Activated naive CD8-positive, alpha-beta T cell (primary cell): Measurements from ENCODE around the gene PAK5.

Experiments used
- H3K27ac Mint-ChIP-seq: one replicate; pipeline ENCODE4 v1.8.0; 2021; ENCODE audit warnings: mixed read lengths
- H3K27me3 Mint-ChIP-seq: one replicate; pipeline ENCODE4 v1.8.0; 2021; ENCODE audit warnings: mixed read lengths
- H3K36me3 Mint-ChIP-seq: one replicate; pipeline ENCODE4 v1.8.0; 2021; ENCODE audit warnings: mixed read lengths
- H3K4me1 Mint-ChIP-seq: one replicate; pipeline ENCODE4 v1.8.0; 2021; ENCODE audit warnings: low read depth, mixed read lengths
- H3K4me3 Mint-ChIP-seq: one replicate; pipeline ENCODE4 v1.8.0; 2021; ENCODE audit warnings: mild to moderate bottlenecking, mixed read lengths
- H3K9me3 Mint-ChIP-seq: one replicate; pipeline ENCODE4 v1.8.0; 2021; ENCODE audit warnings: low read depth, mixed read lengths

Gene PAK5

GRCh38 chr20:9815632-9816031 lies 23.2 kb downstream of the PAK5 start:
- Mint-ChIP-seq H3K9me3 (no peaks in the 10 kb centered on the region), H3K27ac (no peak overlapping the region), H3K4me3 (no peak overlapping the region), H3K27me3 (no peaks in the 10 kb centered on the region), H3K4me1 (no peaks in the 10 kb centered on the region), H3K36me3 (no peaks in the 10 kb centered on the region)

- H3K27me3 Mint-ChIP-seq = no peaks in the 10 kb centered on the region
- H3K27ac Mint-ChIP-seq = no peak overlapping the region
- no peaks in the 10 kb centered on the region for H3K4me1 Mint-ChIP-seq
- H3K9me3 Mint-ChIP-seq = peaks cover 3% of the 10 kb centered on the region
- H3K36me3 Mint-ChIP-seq = no peaks in the 10 kb centered on the region
- H3K4me3 Mint-ChIP-seq = no peak overlapping the region
Observed at GRCh38 chr20:9810738-9811137, 28.1 kb downstream of the PAK5 start.

- peaks cover 3% of the 10 kb centered on the region for H3K9me3 Mint-ChIP-seq
- H3K4me1 Mint-ChIP-seq = no peaks in the 10 kb centered on the region
- H3K27ac Mint-ChIP-seq = no peak overlapping the region
Observed at GRCh38 chr20:9809271-9809670, 29.6 kb downstream of the PAK5 start.

GRCh38 chr20:9808166-9808565 lies 30.7 kb downstream of the PAK5 start:
- Mint-ChIP-seq H3K9me3 (peaks cover 3% of the 10 kb centered on the region), H3K4me1 (no peaks in the 10 kb centered on the region), H3K4me3 (no peak overlapping the region), H3K36me3 (no peaks in the 10 kb centered on the region), H3K27me3 (no peaks in the 10 kb centered on the region), H3K27ac (no peak overlapping the region)

More at GRCh38 chr20:9809271-9809670, 29.6 kb downstream of the PAK5 start:
- Mint-ChIP-seq H3K27me3 (no peaks in the 10 kb centered on the region), H3K4me3 (no peak overlapping the region), H3K36me3 (no peaks in the 10 kb centered on the region)

- peaks cover 3% of the 10 kb centered on the region for H3K9me3 Mint-ChIP-seq
- no peak overlapping the region for H3K27ac Mint-ChIP-seq
- H3K4me1 Mint-ChIP-seq = no peaks in the 10 kb centered on the region
- H3K36me3 Mint-ChIP-seq = no peaks in the 10 kb centered on the region
- no peaks in the 10 kb centered on the region for H3K27me3 Mint-ChIP-seq
- no peak overlapping the region for H3K4me3 Mint-ChIP-seq
Observed at GRCh38 chr20:9807136-9807535, 31.7 kb downstream of the PAK5 start.

GRCh38 chr20:9800421-9800820 lies 38.5 kb downstream of the PAK5 start:
- H3K36me3 Mint-ChIP-seq = no peaks in the 10 kb centered on the region
- H3K4me3 Mint-ChIP-seq = no peak overlapping the region
- H3K27me3 Mint-ChIP-seq = peaks cover 3% of the 10 kb centered on the region
- H3K27ac Mint-ChIP-seq = no peak overlapping the region
- H3K9me3 Mint-ChIP-seq = peaks cover 6% of the 10 kb centered on the region
- no peaks in the 10 kb centered on the region for H3K4me1 Mint-ChIP-seq

- Mint-ChIP-seq H3K4me3 (no peak overlapping the region), H3K27me3 (peaks cover 3% of the 10 kb centered on the region), H3K4me1 (no peaks in the 10 kb centered on the region), H3K36me3 (no peaks in the 10 kb centered on the region), H3K27ac (no peak overlapping the region), H3K9me3 (peaks cover 6% of the 10 kb centered on the region)
Observed at GRCh38 chr20:9794831-9795230, 44.0 kb downstream of the PAK5 start.

- Mint-ChIP-seq H3K4me1 (no peaks in the 10 kb centered on the region), H3K27ac (no peak overlapping the region), H3K9me3 (no peaks in the 10 kb centered on the region), H3K4me3 (no peak overlapping the region), H3K27me3 (no peaks in the 10 kb centered on the region), H3K36me3 (no peaks in the 10 kb centered on the region)
Observed at GRCh38 chr20:9792674-9793073, 46.2 kb downstream of the PAK5 start.

- no peaks in the 10 kb centered on the region for H3K4me1 Mint-ChIP-seq
- no peak overlapping the region for H3K4me3 Mint-ChIP-seq
- H3K27ac Mint-ChIP-seq = no peak overlapping the region
- H3K36me3 Mint-ChIP-seq = no peaks in the 10 kb centered on the region
- H3K27me3 Mint-ChIP-seq = no peaks in the 10 kb centered on the region
- H3K9me3 Mint-ChIP-seq = no peaks in the 10 kb centered on the region
Observed at GRCh38 chr20:9789131-9789530, 49.7 kb downstream of the PAK5 start.

GRCh38 chr20:9775176-9775575 lies 63.7 kb downstream of the PAK5 start:
- Mint-ChIP-seq H3K36me3 (no peaks in the 10 kb centered on the region), H3K4me3 (no peak overlapping the region), H3K27ac (no peak overlapping the region), H3K27me3 (no peaks in the 10 kb centered on the region), H3K9me3 (peaks cover 8% of the 10 kb centered on the region), H3K4me1 (no peaks in the 10 kb centered on the region)

- H3K4me1 Mint-ChIP-seq = no peaks in the 10 kb centered on the region
- H3K27me3 Mint-ChIP-seq = no peaks in the 10 kb centered on the region
- no peak overlapping the region for H3K4me3 Mint-ChIP-seq
- H3K36me3 Mint-ChIP-seq = no peaks in the 10 kb centered on the region
- H3K9me3 Mint-ChIP-seq = peaks cover 12% of the 10 kb centered on the region
- H3K27ac Mint-ChIP-seq = no peak overlapping the region
Observed at GRCh38 chr20:9769954-9770353, 68.9 kb downstream of the PAK5 start.

- peaks cover 11% of the 10 kb centered on the region for H3K9me3 Mint-ChIP-seq
- H3K4me1 Mint-ChIP-seq = no peaks in the 10 kb centered on the region
- H3K36me3 Mint-ChIP-seq = no peaks in the 10 kb centered on the region
- H3K27me3 Mint-ChIP-seq = no peaks in the 10 kb centered on the region
- no peak overlapping the region for H3K4me3 Mint-ChIP-seq
- H3K27ac Mint-ChIP-seq = no peak overlapping the region
Observed at GRCh38 chr20:9761476-9761875, 77.4 kb downstream of the PAK5 start.

- Mint-ChIP-seq H3K27ac (no peak overlapping the region), H3K9me3 (peaks cover 11% of the 10 kb centered on the region), H3K4me3 (no peak overlapping the region), H3K27me3 (no peaks in the 10 kb centered on the region), H3K4me1 (no peaks in the 10 kb centered on the region), H3K36me3 (no peaks in the 10 kb centered on the region)
Observed at GRCh38 chr20:9759392-9759791, 79.5 kb downstream of the PAK5 start.

- Mint-ChIP-seq H3K27me3 (no peaks in the 10 kb centered on the region), H3K4me3 (no peak overlapping the region), H3K4me1 (no peaks in the 10 kb centered on the region), H3K9me3 (peaks cover 11% of the 10 kb centered on the region), H3K27ac (no peak overlapping the region), H3K36me3 (no peaks in the 10 kb centered on the region)
Observed at GRCh38 chr20:9758752-9759151, 80.1 kb downstream of the PAK5 start.

- H3K27ac Mint-ChIP-seq = no peak overlapping the region
- no peaks in the 10 kb centered on the region for H3K36me3 Mint-ChIP-seq
- peaks cover 4% of the 10 kb centered on the region for H3K9me3 Mint-ChIP-seq
- no peak overlapping the region for H3K4me3 Mint-ChIP-seq
- no peaks in the 10 kb centered on the region for H3K27me3 Mint-ChIP-seq
- no peaks in the 10 kb centered on the region for H3K4me1 Mint-ChIP-seq
Observed at GRCh38 chr20:9756660-9757059, 82.2 kb downstream of the PAK5 start.

GRCh38 chr20:9755301-9755700 lies 83.6 kb downstream of the PAK5 start:
- Mint-ChIP-seq H3K27ac (no peak overlapping the region), H3K4me1 (no peaks in the 10 kb centered on the region), H3K27me3 (no peaks in the 10 kb centered on the region), H3K36me3 (no peaks in the 10 kb centered on the region), H3K9me3 (no peaks in the 10 kb centered on the region), H3K4me3 (no peak overlapping the region)

- H3K27me3 Mint-ChIP-seq = no peaks in the 10 kb centered on the region
- no peaks in the 10 kb centered on the region for H3K4me1 Mint-ChIP-seq
- no peak overlapping the region for H3K4me3 Mint-ChIP-seq
- H3K36me3 Mint-ChIP-seq = no peaks in the 10 kb centered on the region
- H3K9me3 Mint-ChIP-seq = peaks cover 10% of the 10 kb centered on the region
- H3K27ac Mint-ChIP-seq = no peak overlapping the region
Observed at GRCh38 chr20:9744551-9744950, 94.3 kb downstream of the PAK5 start.
